ENCODE data around the gene FUBP1.

GRCh38 chr1:77940921-77941570 lies 37.8 kb downstream of the FUBP1 start:
- no peak for TF ChIP-seq CTCF (IDR thresholded peaks at IDR 0.05)
- TF ChIP-seq POLR2A (IDR thresholded peaks at IDR 0.05; ENCODE audit: low read depth) = no peak

Data from esophagus muscularis mucosa (tissue), 3 donors.